WTC11 (cell line): ENCODE measurements around the gene VPREB3. TPM values are rescaled to one million over a fixed set of nuclear protein-coding genes. Genes with fewer than 3 reads are reported as not detected.

ENCODE experiments used
- AFF4 ChIP-seq: sonication (generic); formaldehyde crosslinking; IDR thresholded peaks from 2 replicates; pipeline ENCODE4 v1.8.1; 2023; ENCODE audit warnings: mild to moderate bottlenecking, missing genetic modification reagents, borderline replicate concordance
- AR ChIP-seq: fragments of 250-450 bp; sonication (Bioruptor Pico); IDR thresholded peaks from 2 replicates; pipeline ENCODE4 v1.9.0; 2021; ENCODE audit warnings: mild to moderate bottlenecking
- ATF1 ChIP-seq: sonication (generic); formaldehyde crosslinking; IDR thresholded peaks from 2 replicates; pipeline ENCODE4 v1.8.1; 2023; ENCODE audit warnings: mild to moderate bottlenecking, moderate library complexity, missing genetic modification reagents
- ATF6 ChIP-seq: sonication (generic); formaldehyde crosslinking; IDR thresholded peaks from 2 replicates; pipeline ENCODE4 v1.8.1; 2023; ENCODE audit warnings: mild to moderate bottlenecking, missing genetic modification reagents
- CREM ChIP-seq: sonication (generic); formaldehyde crosslinking; IDR thresholded peaks from 2 replicates; pipeline ENCODE4 v1.8.1; 2022; ENCODE audit warnings: mild to moderate bottlenecking, missing genetic modification reagents, moderate library complexity
- E2F1 ChIP-seq: sonication (generic); formaldehyde crosslinking; IDR thresholded peaks from 2 replicates; pipeline ENCODE4 v1.8.0; 2022; ENCODE audit warnings: mild to moderate bottlenecking, missing genetic modification reagents
- ELF4 ChIP-seq: sonication (generic); formaldehyde crosslinking; IDR thresholded peaks from 2 replicates; pipeline ENCODE4 v1.8.1; 2022; ENCODE audit warnings: low read depth, mild to moderate bottlenecking, moderate library complexity, missing genetic modification reagents
- EMX1 ChIP-seq: fragments of 250-450 bp; sonication (Bioruptor Pico); IDR thresholded peaks from 2 replicates; pipeline ENCODE4 v1.8.0; 2021; ENCODE audit warnings: mild to moderate bottlenecking
- GTF2I ChIP-seq: fragments of 250-450 bp; sonication (Bioruptor Pico); conservative IDR thresholded peaks from 2 replicates; pipeline ENCODE4 v1.4.0; 2021; ENCODE audit warnings: mild to moderate bottlenecking
- MYBL2 ChIP-seq: sonication (generic); formaldehyde crosslinking; IDR thresholded peaks from 2 replicates; pipeline ENCODE4 v1.8.1; 2023; ENCODE audit warnings: mild to moderate bottlenecking, moderate library complexity, missing genetic modification reagents
- NFE2L1 ChIP-seq: sonication (generic); formaldehyde crosslinking; IDR thresholded peaks from 2 replicates; pipeline ENCODE4 v1.8.1; 2023; ENCODE audit warnings: missing genetic modification reagents
- SOX15 ChIP-seq: fragments of 250-450 bp; sonication (Bioruptor Pico); IDR thresholded peaks from 2 replicates; pipeline ENCODE4 v1.9.0; 2021; ENCODE audit warnings: mild to moderate bottlenecking
- TEAD4 ChIP-seq: sonication (generic); formaldehyde crosslinking; IDR thresholded peaks from 2 replicates; pipeline ENCODE4 v1.8.0; 2022; ENCODE audit warnings: mild to moderate bottlenecking, missing genetic modification reagents
- ZNF219 ChIP-seq: sonication (generic); formaldehyde crosslinking; IDR thresholded peaks from 2 replicates; pipeline ENCODE4 v1.8.0; 2023; ENCODE audit warnings: missing genetic modification reagents, mild to moderate bottlenecking, borderline replicate concordance
- ZNF425 ChIP-seq: fragments of 250-450 bp; sonication (Bioruptor Pico); conservative IDR thresholded peaks from 2 replicates; pipeline ENCODE4 v1.9.0; 2021; ENCODE audit warnings: mild to moderate bottlenecking
- total RNA-seq: library from RNA; stranded (reverse); gene quantifications from 3 replicates; pipeline ENCODE4 v1.2.3, GENCODE V29; 2021

The VPREB3 gene
- total RNA-seq, 1 experiment from 2014 or later, result 0.81 TPM

GRCh38 chr22:23775779-23776375, 21.7 kb upstream of the VPREB3 start (continued):
- TF ChIP-seq AFF4 (CRISPR knock-in tag), result no peak
- TF ChIP-seq NFE2L1 (CRISPR knock-in tag), result no peak
- no peak for TF ChIP-seq ELF4 (CRISPR knock-in tag)
- TF ChIP-seq GTF2I (CRISPR knock-in tag), result no peak
- TF ChIP-seq MYBL2 (CRISPR knock-in tag), result no peak
- TF ChIP-seq ATF6 (CRISPR knock-in tag), result no peak
- no peak for TF ChIP-seq ATF1 (CRISPR knock-in tag)
- TF ChIP-seq ZNF425, result no peak
- TF ChIP-seq ZNF219, result no peak
- TF ChIP-seq E2F1 (CRISPR knock-in tag), result no peak
- TF ChIP-seq SOX15 (CRISPR knock-in tag), result no peak
- TF ChIP-seq TEAD4, result no peak
- TF ChIP-seq EMX1 (CRISPR knock-in tag), result no peak
- no peak for TF ChIP-seq CREM (CRISPR knock-in tag)
- TF ChIP-seq AR (CRISPR knock-in tag), result no peak
- TF ChIP-seq, all 79 proteins: peak for 0
